GM23338 (cell line): ENCODE results near the gene MICAL2. TPM values are rescaled to one million over a fixed set of nuclear protein-coding genes. Genes with fewer than 3 reads are reported as not detected.

Experiments
- ATAC-seq: fragments of 200-7000 bp; cut with Tn5 transposase; 3 replicates; pipeline ENCODE4 v1.9.1; 2020
- DNase-seq: peaks from one replicate; pipeline ENCODE4 v3.0.0-alpha.2; 2015; ENCODE audit warnings: low spot score
- H2AFZ ChIP-seq: fragments of 200-600 bp; sonication (generic); 2 replicates; pipeline ENCODE4 v1.8.0; 2016; ENCODE audit warnings: antibody characterized with exemption, mild to moderate bottlenecking, moderate library complexity
- H3F3A ChIP-seq: fragments of 200-600 bp; sonication (generic); replicated peaks from 2 replicates; pipeline ENCODE4 v1.8.0; 2017; ENCODE audit warnings: antibody characterized with exemption, mixed run types, low read depth
- H3K27ac ChIP-seq: fragments of 200-600 bp; sonication (generic); 2 replicates; pipeline ENCODE4 v1.6.1; 2016; ENCODE audit warnings: low read depth
- H3K27me3 ChIP-seq: fragments of 200-600 bp; sonication (generic); 2 replicates; pipeline ENCODE4 v1.8.0; 2016; ENCODE audit warnings: mild to moderate bottlenecking, mixed run types, moderate library complexity; ENCODE audit not compliant: insufficient read depth
- H3K36me3 ChIP-seq: fragments of 200-600 bp; sonication (generic); 2 replicates; pipeline ENCODE4 v1.8.0; 2016; ENCODE audit warnings: mild to moderate bottlenecking; ENCODE audit not compliant: insufficient read depth
- H3K4me1 ChIP-seq: fragments of 200-600 bp; sonication (generic); 2 replicates; pipeline ENCODE4 v1.8.0; 2016; ENCODE audit warnings: mild to moderate bottlenecking, moderate library complexity; ENCODE audit not compliant: insufficient read depth
- H3K4me2 ChIP-seq: fragments of 200-600 bp; sonication (generic); 2 replicates; pipeline ENCODE4 v1.7.1; 2017; ENCODE audit warnings: mixed run types
- H3K4me3 ChIP-seq: fragments of 200-600 bp; sonication (generic); 2 replicates; pipeline ENCODE4 v1.6.1; 2016; ENCODE audit warnings: mixed run types
- H3K79me2 ChIP-seq: fragments of 200-600 bp; sonication (generic); replicated peaks from 2 replicates; pipeline ENCODE4 v1.8.0; 2017; ENCODE audit warnings: mild to moderate bottlenecking; ENCODE audit not compliant: insufficient read depth
- H3K9me2 ChIP-seq: fragments of 200-600 bp; sonication (generic); 2 replicates; pipeline ENCODE4 v1.8.0; 2017; ENCODE audit not compliant: insufficient read depth
- H4K20me1 ChIP-seq: fragments of 200-600 bp; sonication (generic); replicated peaks from 2 replicates; pipeline ENCODE4 v1.8.0; 2017; ENCODE audit warnings: mild to moderate bottlenecking; ENCODE audit not compliant: insufficient read depth
- H3K27ac Mint-ChIP-seq: 2 replicates; pipeline ENCODE4 v1.8.0; 2020; ENCODE audit warnings: inconsistent platforms, mild to moderate bottlenecking, moderate library complexity, mixed read lengths
- H3K27me3 Mint-ChIP-seq: 3 replicates; pipeline ENCODE4 v1.8.0; 2022; ENCODE audit warnings: low read depth, mild to moderate bottlenecking, moderate library complexity, mixed read lengths, inconsistent platforms; ENCODE audit not compliant: insufficient read depth, poor library complexity
- H3K36me3 Mint-ChIP-seq: 3 replicates; pipeline ENCODE4 v1.8.0; 2021; ENCODE audit warnings: low read depth, mild to moderate bottlenecking, inconsistent platforms, moderate library complexity, mixed read lengths
- H3K4me1 Mint-ChIP-seq: 3 replicates; pipeline ENCODE4 v1.8.0; 2020; ENCODE audit warnings: mild to moderate bottlenecking, inconsistent platforms, mixed read lengths
- H3K4me3 Mint-ChIP-seq: 3 replicates; pipeline ENCODE4 v1.8.0; 2021; ENCODE audit warnings: moderate library complexity, mild to moderate bottlenecking, inconsistent platforms, mixed read lengths
- H3K9me3 Mint-ChIP-seq: 3 replicates; pipeline ENCODE4 v1.8.0; 2020; ENCODE audit warnings: moderate library complexity, mild to moderate bottlenecking, inconsistent platforms, mixed read lengths
- EZH2 ChIP-seq: fragments of 200-600 bp; sonication (generic); IDR thresholded peaks from one replicate; pipeline ENCODE4 v1.8.0; 2017; ENCODE audit warnings: antibody characterized with exemption, mild to moderate bottlenecking, low read depth; ENCODE audit not compliant: unreplicated experiment
- EZH2phosphoT487 ChIP-seq: fragments of 200-600 bp; sonication (generic); IDR thresholded peaks from one replicate; pipeline ENCODE4 v1.8.1; 2018; ENCODE audit warnings: antibody characterized with exemption; ENCODE audit not compliant: unreplicated experiment
- NANOG ChIP-seq: IDR thresholded peaks from 2 replicates; pipeline ENCODE4 v1.6.1; 2016; ENCODE audit warnings: antibody characterized with exemption, borderline replicate concordance
- POLR2AphosphoS5 ChIP-seq: IDR thresholded peaks from 2 replicates; pipeline ENCODE4 v1.6.1; 2016; ENCODE audit warnings: antibody characterized with exemption, low read depth
- ZNF114 ChIP-seq: fragments of 250-450 bp; sonication (Bioruptor Pico); IDR thresholded peaks from 2 replicates; pipeline ENCODE4 v1.5.0; 2020; ENCODE audit warnings: mild to moderate bottlenecking, moderate library complexity
- polyA plus RNA-seq: library from polyadenylated mRNA; unstranded; fragments of >200 nt; fragmentation: Nextera tagmentation; extraction: Ambion mirVana; gene quantifications from 2 replicates; pipeline ENCODE4 v1.2.1, GENCODE V29; 2016
- total RNA-seq: library from RNA; depleted of rRNA; stranded (reverse); fragments of >200 nt; shearing (Covaris generic); gene quantifications from 2 replicates; pipeline ENCODE4 v1.2.3, GENCODE V29; 2014
- TF ChIP-seq, protein P1 (sequence below): fragments of 250-450 bp; sonication (Bioruptor Pico); IDR thresholded peaks from 2 replicates; pipeline ENCODE4 v1.5.0; 2020; ENCODE audit warnings: mild to moderate bottlenecking, moderate library complexity

The MICAL2 gene
- total and polyA plus RNA-seq, 2 experiments from 2014 or later = 0.66 to 1.4 TPM

DNA sequence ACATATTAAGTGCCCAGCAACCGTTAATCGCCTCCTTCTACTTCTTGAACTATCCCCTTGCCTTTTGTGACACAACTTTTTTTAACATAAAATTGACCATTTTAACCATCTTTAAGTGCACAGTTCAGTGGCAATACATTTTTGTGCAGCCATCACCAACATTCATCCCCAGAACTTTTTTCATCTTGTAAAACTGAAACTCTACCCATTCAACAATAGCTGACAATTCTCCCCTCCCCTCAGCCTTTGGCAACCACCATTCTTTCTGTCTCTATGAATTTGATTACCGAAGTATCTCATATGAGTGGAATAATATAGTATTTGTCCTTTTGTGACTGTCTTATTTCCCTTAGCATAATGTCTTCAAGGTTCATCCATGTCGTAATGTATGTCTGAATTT, 66.0 kb downstream of the MICAL2 start:
- no peak overlapping the region for H3K4me3 Mint-ChIP-seq
- H3K36me3 ChIP-seq = no peaks in the 10 kb centered on the region
- ATAC-seq (no peak), DNase-seq (no peak)
- H4K20me1 ChIP-seq = 0 out of 2 replicates have a peak, but pooled peaks cover 2% of the 10 kb centered on the region
- H3K4me2 ChIP-seq = no peak overlapping the region
- no peaks in the 10 kb centered on the region for H3K27me3 ChIP-seq
- H3F3A ChIP-seq = no peaks in the 10 kb centered on the region
- H3K27ac Mint-ChIP-seq = no peak overlapping the region
- no peaks in the 10 kb centered on the region for H3K9me3 Mint-ChIP-seq
- no peaks in the 10 kb centered on the region for H3K4me1 ChIP-seq
- no peaks in the 10 kb centered on the region for H3K79me2 ChIP-seq
- H3K9me2 ChIP-seq = no peaks in the 10 kb centered on the region
- TF ChIP-seq EZH2 (no peak), NANOG (no peak), POLR2AphosphoS5 (no peak)
- TF ChIP-seq, protein P1, sequence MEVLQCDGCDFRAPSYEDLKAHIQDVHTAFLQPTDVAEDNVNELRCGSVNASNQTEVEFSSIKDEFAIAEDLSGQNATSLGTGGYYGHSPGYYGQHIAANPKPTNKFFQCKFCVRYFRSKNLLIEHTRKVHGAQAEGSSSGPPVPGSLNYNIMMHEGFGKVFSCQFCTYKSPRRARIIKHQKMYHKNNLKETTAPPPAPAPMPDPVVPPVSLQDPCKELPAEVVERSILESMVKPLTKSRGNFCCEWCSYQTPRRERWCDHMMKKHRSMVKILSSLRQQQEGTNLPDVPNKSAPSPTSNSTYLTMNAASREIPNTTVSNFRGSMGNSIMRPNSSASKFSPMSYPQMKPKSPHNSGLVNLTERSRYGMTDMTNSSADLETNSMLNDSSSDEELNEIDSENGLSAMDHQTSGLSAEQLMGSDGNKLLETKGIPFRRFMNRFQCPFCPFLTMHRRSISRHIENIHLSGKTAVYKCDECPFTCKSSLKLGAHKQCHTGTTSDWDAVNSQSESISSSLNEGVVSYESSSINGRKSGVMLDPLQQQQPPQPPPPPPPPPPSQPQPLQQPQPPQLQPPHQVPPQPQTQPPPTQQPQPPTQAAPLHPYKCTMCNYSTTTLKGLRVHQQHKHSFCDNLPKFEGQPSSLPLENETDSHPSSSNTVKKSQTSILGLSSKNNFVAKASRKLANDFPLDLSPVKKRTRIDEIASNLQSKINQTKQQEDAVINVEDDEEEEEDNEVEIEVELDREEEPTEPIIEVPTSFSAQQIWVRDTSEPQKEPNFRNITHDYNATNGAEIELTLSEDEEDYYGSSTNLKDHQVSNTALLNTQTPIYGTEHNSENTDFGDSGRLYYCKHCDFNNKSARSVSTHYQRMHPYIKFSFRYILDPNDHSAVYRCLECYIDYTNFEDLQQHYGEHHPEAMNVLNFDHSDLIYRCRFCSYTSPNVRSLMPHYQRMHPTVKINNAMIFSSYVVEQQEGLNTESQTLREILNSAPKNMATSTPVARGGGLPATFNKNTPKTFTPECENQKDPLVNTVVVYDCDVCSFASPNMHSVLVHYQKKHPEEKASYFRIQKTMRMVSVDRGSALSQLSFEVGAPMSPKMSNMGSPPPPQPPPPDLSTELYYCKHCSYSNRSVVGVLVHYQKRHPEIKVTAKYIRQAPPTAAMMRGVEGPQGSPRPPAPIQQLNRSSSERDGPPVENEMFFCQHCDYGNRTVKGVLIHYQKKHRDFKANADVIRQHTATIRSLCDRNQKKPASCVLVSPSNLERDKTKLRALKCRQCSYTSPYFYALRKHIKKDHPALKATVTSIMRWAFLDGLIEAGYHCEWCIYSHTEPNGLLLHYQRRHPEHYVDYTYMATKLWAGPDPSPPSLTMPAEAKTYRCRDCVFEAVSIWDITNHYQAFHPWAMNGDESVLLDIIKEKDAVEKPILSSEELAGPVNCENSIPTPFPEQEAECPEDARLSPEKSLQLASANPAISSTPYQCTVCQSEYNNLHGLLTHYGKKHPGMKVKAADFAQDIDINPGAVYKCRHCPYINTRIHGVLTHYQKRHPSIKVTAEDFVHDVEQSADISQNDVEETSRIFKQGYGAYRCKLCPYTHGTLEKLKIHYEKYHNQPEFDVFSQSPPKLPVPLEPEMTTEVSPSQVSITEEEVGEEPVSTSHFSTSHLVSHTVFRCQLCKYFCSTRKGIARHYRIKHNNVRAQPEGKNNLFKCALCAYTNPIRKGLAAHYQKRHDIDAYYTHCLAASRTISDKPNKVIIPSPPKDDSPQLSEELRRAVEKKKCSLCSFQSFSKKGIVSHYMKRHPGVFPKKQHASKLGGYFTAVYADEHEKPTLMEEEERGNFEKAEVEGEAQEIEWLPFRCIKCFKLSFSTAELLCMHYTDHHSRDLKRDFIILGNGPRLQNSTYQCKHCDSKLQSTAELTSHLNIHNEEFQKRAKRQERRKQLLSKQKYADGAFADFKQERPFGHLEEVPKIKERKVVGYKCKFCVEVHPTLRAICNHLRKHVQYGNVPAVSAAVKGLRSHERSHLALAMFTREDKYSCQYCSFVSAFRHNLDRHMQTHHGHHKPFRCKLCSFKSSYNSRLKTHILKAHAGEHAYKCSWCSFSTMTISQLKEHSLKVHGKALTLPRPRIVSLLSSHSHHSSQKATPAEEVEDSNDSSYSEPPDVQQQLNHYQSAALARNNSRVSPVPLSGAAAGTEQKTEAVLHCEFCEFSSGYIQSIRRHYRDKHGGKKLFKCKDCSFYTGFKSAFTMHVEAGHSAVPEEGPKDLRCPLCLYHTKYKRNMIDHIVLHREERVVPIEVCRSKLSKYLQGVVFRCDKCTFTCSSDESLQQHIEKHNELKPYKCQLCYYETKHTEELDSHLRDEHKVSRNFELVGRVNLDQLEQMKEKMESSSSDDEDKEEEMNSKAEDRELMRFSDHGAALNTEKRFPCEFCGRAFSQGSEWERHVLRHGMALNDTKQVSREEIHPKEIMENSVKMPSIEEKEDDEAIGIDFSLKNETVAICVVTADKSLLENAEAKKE (CRISPR knock-in tag) = no peak
- H3K4me3 ChIP-seq = no peak overlapping the region
- no peak overlapping the region for H2AFZ ChIP-seq
- H3K27me3 Mint-ChIP-seq = peaks cover 6% of the 10 kb centered on the region
- peaks cover 13% of the 10 kb centered on the region; the same call in 2 of the 3 replicates for H3K4me1 Mint-ChIP-seq
- H3K27ac ChIP-seq = no peak overlapping the region
- H3K36me3 Mint-ChIP-seq = no peaks in the 10 kb centered on the region

DNA sequence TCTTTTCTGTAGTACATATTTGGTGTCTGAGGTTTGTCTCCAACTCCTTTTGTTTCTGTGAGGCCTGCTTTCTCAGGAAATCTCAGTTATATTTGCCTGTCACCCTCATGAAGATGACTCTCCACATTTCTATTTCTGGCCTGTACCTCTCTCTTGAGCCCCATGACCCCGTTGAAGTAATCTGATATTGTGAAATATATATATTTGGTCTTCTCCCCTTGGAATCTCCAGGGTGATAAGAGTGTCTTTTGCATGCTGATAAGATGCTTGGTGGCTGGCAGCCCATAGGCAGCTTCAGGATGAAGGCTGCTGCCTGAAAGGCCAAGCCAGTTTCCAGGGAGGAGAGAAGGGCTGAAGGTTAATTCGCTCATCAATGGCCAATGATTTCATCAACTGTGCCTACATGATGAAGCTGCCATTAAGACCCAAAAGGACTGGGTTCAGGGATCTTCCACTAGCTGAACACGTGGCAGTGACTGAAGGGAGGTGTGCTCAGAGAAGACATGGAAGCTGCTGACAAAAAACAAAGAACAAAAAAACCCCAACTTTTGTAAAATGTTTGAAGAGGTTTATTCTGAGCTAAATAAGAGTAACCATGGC, 67.4 kb downstream of the MICAL2 start:
- Histone ChIP-seq H2AFZ (no peak overlapping the region), H3K4me1 (no peaks in the 10 kb centered on the region), H3F3A (no peaks in the 10 kb centered on the region), H3K27me3 (no peaks in the 10 kb centered on the region), H3K9me2 (no peaks in the 10 kb centered on the region), H3K79me2 (no peaks in the 10 kb centered on the region), H3K36me3 (no peaks in the 10 kb centered on the region), H3K4me2 (no peak overlapping the region), H3K4me3 (no peak overlapping the region), H4K20me1 (0 out of 2 replicates have a peak, but pooled peaks cover 2% of the 10 kb centered on the region), H3K27ac (no peak overlapping the region)
- ATAC-seq (no peak), DNase-seq (no peak)
- Mint-ChIP-seq H3K4me3 (no peak overlapping the region), H3K27ac (no peak overlapping the region), H3K36me3 (no peaks in the 10 kb centered on the region), H3K4me1 (peaks cover 10% of the 10 kb centered on the region; the same call in 2 of the 3 replicates), H3K27me3 (peaks cover 6% of the 10 kb centered on the region), H3K9me3 (no peaks in the 10 kb centered on the region)
- TF ChIP-seq EZH2phosphoT487 (no peak), ZNF114 (no peak), EZH2 (no peak)
- TF ChIP-seq, protein P1 (CRISPR knock-in tag) = no peak
